Measurements from ENCODE around the gene IREB2.
"Not testable (repeated sequence)": the region's sequence is repeated elsewhere in the genome, so short reads cannot be mapped to it uniquely, and the experiment has no call there.

IREB2 gene

DNA sequence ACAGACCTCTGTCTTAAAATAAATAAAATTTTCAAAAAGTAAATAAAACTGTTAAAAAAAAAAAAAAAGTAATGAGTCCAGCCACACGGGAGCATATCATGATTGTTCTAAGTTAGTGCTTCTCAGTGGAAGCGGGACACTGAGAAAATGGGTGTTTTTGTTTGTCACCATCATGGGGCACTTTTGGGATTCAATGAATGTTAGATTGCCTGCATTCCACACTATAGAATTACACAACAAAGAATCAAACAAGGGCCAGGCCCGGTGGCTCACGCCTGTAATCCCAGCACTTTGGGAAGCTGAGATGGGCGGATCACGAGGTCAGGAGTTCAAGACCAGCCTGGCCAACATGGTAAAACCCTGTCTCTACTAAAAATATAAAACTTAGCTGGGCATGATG lies 3.3 kb upstream of the IREB2 start:
- not testable (repeated sequence) for ATAC-seq

DNA sequence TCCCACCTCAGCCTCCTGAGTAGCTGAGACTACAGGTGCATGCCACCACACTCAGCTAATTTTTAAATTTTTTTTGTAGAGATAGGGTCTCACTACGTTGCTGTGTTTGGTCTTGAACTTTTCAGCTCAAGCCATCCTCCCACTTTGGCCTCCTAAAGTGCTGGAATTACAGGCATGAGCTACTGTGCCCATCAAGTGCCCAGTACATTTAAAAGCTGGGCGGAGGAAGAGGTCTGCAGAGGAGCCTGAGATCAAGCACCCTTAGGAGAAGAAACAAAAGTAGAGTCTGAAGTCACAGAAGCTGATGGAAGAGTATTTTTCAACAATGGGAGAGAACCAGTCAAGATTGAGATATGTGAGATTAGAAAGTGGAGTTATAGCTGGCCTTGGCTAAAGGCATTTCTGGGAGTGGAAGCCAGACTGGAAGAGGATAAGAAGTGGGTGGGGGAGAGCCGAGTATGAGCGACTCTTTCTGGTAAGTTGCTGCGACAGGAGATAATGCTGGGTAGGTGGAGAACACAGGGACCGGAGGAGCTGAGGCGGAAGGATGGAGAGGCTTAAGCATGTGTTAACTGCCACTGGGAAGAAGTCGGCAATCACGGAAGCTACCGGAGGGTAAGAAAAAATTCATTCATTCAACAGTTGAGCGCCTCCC lies 782 bp upstream of the IREB2 start:
- no peak for ATAC-seq

DNA sequence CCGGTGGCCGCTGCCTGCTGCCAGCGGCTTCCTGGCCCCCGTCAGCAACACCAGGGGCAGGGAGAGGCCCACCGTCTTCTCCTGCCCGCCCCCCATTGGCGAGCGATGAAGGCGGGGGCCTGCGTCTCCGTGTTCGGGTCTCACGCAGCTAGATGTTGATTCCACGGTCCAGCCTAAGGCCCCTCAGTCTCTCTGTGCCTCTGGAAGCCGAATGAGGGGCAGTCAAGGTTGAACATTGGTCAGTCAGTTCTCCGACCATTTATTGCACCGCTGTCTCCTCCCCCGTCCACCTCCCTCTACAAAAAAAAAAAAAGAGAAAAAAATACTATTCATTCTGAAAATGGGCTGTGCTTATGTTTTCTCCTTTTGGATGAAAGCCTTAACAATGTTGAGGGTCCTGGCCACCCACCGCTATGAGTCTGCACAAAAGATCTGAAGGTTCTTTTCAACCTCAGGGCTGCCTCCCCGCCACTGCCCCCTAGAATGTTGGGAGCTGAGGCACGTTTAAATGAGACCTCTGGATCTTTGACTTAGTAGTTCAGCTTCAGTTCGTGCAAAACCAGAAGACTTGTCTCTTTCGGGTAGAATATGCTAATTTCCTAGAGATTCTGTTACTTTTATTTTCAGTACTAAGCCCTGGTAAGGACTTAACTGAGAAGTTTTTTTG lies 736 bp downstream of the IREB2 start:
- peak; percentile 21 to 42 for ATAC-seq

DNA sequence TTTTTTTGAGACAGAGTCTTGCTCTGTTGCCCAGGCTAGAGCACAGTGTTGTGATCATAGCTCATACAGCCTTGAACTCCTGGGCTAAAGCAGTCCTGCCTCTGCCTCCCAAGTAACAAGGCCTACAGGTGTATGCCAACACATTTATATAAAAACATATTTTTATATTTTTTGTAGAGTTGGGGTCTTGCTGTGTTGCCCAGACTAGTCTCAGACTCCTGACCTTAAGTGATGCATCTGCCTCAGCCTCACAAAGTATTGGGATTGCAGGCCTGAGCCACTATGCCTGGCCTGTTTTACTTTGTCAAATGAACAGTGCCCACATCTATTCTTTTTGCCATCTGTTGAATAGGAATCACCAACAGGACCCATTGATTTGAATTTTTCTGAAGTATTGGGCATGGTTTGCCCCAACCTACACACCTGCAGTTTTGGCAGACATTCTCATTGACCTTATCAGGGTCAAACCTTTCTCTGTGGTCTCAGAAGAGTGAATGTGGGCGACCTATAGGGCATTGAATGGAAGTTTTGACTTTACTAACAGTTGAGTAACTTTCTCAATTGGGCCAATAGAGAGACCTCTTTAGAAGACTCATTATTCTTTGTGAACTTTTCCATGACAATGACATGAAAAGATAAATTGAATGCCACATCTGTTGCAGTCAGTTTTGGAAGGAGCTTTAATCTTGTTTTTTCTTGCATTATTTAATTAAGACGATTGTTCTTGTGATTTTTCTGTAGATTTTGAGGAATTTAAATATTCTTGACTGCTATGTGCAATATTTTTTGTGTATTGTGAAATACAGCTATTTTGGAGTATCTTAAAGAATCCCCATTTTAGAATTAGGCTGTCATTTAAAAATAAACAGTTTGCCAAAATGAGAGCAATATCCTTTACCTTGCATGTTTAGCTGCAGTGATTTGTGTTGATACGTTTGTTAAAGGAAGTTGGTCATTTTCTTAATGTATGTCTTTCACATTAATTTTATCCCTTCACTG lies 2.7 kb downstream of the IREB2 start:
- ATAC-seq, result peak; percentile 9 to 25

DNA sequence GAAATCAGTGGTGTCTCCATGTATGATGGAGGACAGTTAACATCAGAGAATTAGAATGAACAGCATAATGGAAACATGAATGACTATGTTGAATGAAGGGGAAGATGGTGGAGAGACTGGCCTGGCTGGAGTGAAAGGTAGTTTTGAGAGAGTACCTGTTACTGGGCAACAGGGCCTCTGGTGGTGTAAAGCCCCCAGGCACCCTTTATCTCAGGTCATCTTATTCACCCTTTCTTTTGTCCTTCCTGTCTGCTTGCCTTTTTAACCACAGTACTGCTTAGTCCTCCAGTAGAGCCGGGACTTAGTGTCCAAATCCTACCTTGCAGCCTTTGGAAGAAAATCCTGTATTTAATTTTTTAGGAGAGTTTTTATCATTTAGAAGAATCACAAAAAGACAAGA lies 6.2 kb downstream of the IREB2 start:
- ATAC-seq, result no peak

DNA sequence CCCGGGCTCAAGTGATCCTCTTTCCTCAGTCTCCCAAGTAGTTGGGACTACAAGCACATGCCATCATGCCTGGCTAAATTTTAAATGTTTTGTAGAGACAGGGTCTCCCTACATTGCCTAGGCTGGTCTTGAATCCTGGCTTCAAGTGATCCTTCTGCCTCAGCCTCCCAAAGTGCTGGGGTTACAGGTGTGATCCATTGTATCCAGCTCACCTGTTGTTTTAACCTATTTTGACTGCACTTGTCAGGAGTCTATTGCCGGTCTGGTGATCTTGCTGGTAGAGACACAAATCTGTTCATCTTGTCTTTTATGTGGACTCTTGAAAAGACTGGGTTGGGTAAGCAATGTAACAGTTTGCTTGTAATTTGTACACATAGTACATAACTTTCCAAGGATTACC lies 7.9 kb downstream of the IREB2 start:
- ATAC-seq, result no peak

DNA sequence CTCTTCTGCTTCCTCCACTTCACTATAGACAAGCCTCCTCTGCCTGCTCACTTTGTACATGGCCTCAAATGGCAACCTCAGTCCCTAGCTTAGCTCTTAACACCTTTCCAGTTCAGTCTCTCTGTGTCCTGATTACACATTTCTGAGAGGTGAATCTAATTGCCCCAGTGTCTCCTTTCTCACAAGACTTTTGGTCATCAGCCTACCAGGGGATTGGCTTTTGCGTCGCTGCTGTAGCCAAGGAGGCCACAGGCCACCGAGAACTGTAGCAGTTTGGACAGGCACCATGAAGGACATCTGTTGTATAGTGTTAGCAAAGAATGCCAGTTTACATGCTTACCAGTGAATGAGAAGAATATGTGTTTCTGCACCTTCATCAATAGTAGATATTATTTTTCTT lies 8.5 kb downstream of the IREB2 start:
- no peak for ATAC-seq

DNA sequence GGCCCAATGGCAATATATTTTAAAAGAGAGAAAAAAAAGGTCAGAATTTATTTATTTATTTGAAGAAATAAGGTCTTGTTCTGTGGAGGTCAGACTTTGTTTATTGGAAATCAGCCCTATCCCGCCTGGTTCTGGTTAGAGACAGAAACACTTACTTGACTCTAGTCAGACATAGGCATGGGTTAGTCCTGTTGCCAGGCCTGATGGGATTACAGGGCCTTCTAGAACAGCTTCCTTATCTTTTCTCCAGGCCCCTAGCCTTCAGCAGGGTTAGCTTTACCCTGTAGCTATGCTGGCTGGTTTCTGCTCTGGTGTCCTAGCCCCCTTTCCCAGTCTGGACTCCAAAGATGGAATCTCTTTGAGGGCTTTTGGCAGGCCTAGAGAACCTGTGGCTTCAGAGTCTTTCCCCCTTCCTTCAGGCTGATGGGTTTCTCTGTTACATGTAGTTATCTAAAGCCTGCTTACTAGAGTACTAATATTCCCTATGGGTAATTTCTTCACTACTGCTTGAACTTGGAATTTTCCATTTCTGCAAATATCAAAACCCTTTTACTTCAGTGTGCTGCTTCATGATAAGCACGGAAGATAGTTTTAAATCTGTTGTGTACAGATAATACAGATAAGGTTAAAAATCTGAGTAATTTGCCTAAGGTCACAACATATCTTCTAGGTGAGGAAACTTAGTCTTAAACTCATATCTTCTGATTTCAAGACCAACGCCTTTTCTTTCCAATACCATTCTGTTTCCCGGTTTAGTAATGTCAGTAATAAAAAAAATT lies 10.6 kb downstream of the IREB2 start:
- no peak for ATAC-seq

DNA sequence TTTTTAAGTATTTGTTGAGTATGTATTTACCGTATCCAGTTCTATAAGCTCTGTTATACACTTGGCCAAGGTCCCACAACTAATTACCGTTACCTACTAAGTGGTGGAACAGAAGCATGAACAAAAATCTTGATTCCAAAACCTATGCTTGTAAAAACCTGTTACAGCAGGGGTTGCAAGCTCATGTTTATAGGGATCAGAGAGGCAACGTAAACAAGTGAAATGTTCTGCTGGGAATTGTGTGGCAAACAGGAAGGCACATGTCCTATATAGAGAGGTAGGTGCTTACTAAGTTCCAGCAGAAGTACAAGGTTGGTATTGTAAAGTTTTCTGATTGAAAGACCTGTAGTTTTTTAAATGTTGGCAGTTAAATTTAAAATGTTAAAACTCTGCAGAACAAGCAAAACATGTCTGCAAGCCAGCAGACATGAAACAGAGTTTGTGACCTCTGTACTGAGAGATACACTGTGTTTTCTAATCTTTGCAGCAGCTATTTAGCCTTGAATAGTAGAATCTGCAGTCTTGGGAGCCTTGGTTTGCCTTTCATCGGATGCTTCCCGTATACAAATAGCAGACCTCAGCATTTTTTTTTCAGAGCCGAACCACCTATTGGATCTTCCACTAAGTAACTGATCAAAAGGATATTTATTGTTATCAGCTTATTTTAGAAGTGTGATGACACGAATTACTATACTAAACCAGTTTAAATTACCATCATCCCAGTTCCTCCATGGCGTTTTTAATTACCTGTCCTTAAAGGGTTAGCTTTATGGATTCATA lies 11.4 kb downstream of the IREB2 start:
- ATAC-seq, result no peak

DNA sequence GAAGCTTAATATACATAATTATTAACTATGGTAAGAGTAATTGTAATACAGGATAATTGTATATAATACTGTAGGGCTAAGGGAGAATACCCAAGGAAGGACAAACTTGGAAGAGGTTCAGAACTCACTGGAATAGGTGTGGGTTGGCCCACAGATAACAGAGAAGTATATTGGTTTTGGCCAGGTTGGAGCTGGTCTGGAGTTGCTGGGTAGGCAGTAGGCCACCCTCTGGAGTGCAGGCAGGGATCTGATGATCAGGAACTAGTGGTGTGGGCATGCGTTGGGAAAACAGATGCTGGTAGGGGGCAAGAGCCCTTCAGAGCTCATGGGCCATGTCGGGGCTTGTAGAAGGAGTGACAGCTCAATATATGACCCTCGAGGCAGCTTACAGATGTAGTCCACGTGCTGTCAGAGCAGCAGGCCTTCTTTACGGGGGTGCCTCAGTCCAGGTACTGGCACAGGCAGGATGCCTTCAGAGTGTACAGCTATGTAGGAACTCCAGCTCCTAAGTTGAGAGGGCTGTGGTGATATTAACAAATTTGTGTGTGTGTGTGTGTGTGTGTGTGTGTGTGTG lies 12.4 kb downstream of the IREB2 start:
- ATAC-seq, result no peak

DNA sequence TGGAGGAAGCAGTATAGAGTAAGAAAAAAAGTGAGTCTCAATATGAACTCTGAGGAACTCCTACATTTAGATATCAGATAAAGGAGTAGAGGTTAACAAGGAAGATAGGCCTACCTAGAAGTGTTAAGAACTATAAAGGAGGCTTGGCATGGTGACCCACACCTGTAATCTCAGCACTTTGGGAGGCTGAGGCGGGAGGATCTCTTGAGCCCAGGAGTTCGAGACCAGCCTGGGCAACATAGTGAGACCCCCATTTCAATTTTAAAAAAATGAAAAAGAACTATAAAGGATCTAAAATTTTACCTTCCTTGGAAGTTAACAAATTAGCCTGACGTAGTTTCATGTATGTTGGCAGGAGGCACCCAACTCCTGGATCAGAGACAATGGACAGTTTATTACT lies 14.5 kb downstream of the IREB2 start:
- ATAC-seq, result no peak

DNA sequence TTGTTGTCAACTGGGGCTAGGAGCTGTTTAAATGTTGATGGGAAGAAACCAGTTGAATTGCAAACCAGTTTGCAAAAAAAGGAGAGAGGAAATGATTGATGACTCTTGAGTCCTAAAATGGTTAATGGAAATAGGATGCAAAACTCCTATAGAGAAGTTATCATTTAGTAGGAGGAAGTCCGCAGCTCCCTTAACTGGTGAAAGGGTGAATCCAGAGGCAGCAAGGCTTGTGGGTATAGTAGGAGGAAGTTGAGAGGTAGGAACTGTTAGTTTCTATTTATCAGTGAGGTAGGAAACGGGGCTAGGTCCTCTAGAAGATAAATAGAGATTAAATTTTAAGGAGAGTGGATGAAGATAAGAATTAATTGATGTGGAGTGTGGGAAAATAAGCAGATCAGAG lies 15.4 kb downstream of the IREB2 start:
- no peak for ATAC-seq

DNA sequence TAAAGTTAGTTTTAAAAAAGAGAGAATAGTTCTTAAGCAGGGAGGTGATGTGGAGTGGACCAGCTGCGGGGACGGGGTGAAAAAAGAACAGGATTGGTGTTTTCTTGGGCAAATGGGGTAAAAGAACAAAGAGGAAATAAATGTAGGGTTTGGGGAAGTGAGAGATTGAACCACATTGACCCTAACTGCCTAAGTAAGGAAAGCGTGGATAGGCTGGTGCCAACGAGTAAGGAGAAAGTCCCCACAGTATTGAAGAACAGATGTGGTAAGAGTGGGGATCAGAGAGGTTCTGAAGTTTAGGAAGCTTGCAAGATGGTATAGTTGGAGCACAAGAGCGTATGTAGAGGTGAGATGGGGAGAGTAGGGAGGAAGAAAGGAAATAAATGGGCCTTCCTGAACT lies 17.0 kb downstream of the IREB2 start:
- ATAC-seq, result no peak

DNA sequence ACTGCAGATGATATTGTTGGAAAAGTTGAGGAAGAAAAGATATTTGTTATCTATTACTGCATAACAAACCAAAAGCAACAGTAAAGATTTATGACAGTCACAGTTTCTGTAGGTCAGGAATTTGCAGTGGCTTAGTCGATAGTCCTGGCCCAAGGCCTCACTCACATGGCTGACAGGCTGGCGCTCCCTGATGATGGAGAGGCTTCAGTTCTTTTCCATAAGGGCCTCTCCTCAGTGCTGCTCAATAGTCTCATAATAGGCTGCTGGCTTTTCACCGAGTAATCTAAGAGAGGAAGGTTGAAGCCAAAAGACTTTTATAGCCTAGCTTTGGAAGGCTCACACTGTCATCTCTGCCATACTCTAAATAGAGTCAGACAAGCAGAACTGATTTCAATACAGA lies 17.7 kb downstream of the IREB2 start:
- no peak for ATAC-seq

DNA sequence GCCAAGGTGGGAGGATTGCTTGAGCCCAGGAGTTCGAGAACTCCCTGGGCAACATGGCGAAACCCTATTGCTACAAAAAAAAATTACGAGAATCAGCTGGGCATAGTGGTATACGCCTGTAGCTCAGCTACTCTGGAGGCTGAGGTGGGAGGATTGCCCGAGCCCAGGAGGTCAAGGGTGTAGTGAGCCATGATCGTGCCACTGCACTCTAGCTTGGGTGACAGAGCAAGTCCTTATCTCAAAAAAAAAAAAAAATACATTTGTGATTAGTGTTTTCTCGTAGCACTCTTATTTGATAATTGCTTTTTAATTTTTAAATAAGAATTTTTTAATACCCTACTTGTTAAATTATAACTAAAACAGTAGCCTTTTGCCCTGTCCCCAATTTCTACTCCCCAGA lies 18.4 kb downstream of the IREB2 start:
- no peak for ATAC-seq

DNA sequence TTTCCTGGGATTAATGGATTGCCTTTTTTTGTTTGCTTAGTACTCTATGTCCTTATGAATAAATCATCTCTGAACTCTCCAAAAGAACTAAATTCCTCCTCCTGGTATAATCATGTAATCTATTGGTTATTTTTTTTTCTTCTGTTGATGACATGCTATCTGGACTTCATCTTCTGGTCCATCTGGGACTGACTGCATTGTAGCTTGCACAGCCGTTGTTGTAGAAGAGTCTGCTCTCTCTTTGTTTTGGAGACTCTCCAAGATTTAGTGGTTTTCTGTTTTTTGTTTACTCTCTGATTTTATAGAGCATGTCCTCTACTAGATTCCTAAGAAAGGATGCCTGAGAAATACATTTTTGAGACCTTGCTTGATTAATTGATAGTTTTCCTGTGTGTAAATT lies 19.1 kb downstream of the IREB2 start:
- no peak for ATAC-seq

DNA sequence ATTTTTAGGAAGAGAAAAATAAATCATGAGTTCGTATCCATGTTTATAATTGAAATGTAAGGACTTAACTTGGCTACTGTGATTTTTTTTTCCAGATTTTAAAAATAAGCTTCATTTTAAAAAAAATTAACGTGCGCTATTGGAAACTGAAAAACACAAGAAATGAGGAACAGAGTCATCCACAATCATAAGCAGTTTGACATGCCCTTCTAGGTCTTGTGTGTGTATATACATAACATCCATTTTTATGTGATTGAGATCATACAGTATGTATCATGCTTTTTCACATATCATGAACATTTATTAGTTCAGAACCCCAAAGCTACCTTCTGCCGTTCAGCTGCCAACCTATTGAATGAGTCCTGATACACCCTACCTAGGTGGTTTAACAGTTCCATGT lies 22.7 kb downstream of the IREB2 start:
- ATAC-seq, result no peak

DNA sequence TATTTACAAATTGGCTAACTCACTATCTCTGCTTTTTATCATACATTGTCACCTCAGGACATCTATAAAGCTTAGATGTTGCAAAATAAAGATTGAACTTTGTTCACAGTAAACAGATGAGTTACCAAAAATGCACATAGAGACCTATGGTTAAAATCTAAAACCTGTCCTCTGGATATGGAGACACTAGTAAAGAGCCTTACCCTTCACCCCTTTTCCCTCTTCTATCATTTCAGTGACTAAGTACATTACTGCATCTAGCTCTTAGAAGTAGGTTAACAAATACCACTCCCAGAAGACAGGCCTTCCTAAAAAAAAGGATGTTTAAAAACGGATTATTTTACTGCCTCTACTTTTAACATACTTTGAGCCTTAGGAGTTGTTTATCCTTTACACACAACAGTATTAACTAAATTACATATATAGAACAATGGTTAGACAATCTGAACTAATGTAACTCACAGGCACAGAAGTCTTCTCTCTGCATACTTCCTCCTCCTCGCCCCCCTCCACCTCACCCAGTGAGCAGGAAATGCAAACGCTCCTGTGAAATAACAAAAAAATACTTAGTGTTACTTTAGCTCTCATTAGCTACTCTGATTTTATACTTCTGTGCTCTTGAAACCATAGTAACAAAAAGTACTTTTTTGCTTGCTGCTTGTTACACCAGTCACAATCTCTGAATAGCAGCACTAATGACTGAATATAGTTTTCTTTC lies 23.3 kb downstream of the IREB2 start:
- no peak for ATAC-seq

DNA sequence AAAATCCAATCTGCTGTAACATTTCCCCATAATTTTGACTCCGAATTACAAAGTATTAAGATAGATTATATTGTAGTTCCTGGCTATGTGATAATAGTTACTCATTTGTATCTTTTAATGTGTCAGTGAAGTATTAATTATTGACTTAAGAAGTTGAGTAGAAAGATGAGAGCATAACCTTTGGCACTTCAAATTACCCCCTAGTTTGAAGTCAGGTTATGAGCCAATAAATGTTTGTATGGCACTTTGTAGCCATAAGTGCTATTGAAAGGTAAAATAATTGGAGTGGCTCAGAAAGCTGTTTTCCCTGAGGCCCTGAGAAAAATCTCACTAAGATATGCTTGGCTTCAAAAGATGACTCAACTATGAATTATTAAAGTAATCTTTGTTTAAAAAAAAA lies 31.0 kb downstream of the IREB2 start:
- no peak for ATAC-seq

DNA sequence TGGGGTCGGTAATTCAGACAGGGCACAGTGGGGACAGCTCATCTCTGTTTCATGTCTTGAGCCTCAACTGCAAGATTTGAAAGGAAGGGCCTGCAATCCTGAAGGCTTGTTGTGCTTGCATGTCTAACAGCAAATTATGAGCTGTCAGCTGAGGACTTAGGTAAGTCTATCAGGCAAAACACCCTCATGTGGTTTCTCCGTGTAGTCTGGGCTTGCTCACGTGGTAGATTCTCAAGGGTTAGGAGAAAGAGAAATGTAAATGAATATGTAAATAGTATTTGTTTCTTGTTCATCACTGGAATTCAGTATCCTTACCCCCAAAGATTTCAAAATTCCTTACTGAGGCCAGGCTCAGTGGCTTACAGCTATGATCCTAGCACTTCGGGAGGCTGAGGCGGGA lies 39.3 kb downstream of the IREB2 start:
- ATAC-seq, result no peak

DNA sequence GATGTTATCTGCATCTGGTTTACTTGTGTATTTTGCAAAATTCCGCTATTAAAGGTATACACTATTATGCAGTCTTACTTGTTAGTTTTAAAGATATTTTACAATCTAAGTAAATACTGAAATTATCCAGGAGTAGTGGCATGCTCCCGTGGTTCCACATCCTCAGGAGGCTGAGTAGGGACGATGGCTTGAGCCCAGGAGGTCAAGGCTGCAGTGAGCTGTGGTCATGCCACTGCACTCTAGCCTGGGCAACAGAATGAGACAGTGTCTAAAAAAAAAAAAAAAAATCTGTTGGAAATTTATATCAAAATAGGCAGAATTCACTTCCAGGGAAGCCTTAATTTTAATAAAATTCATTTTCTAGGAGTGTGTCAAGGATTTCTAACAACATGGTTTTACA lies 41.6 kb downstream of the IREB2 start:
- no peak for ATAC-seq
